Stomach (tissue), 8 donors: ENCODE results near the gene UBA1. TPM values are rescaled to one million over a fixed set of nuclear protein-coding genes. Genes with fewer than 3 reads are reported as not detected.

Source experiments
- polyA plus RNA-seq, 3 donors: library from polyadenylated mRNA; stranded (reverse); fragments of 200-250 nt; gene quantifications; one replicate each; pipeline ENCODE4 v1.2.3, GENCODE V29; 2013
- total RNA-seq, 5 donors: library from RNA; depleted of rRNA; stranded (reverse); fragments of >200 nt; gene quantifications; one replicate each; pipeline versions ENCODE4 v1.1.0 to v1.2.3, GENCODE V29; 2014 to 2016
- donor health status: healthy with polysubstance abuse.
- donor health status: Bipolar disorder and iron deficiency.
- donor health status: healthy.

UBA1 gene
- total and polyA plus RNA-seq, 8 donors, result 59.3 to 278 (median 86.9) TPM

Other genes with a start within 250 kb of the UBA1 start
- 10 to 100 TPM in 1 of 5 donors, 1 to 10 TPM in 3, not detected in 1; 1.3 to 15.1 (median 2.9) TPM for gene RGN, start 115.4 kb upstream of the UBA1 start, total RNA-seq
- gene RGN, start 115.4 kb upstream of the UBA1 start, polyA plus RNA-seq, result 10 to 100 TPM in 2 of 3 donors, 1 to 10 TPM in 1; 6.8 to 12.5 (median 11.0) TPM
- 100 to 1,000 TPM in 3 of 5 donors, 10 to 100 TPM in 2; 45.3 to 408 (median 196) TPM for gene NDUFB11, start 49.1 kb upstream of the UBA1 start, total RNA-seq
- 10 to 100 TPM; 86.0 to 97.7 (median 90.8) TPM for gene NDUFB11, start 49.1 kb upstream of the UBA1 start, polyA plus RNA-seq
- 10 to 100 TPM in 4 of 5 donors, 1 to 10 TPM in 1; 1.8 to 51.3 (median 26.8) TPM for gene RBM10, start 48.6 kb upstream of the UBA1 start, total RNA-seq
- 10 to 100 TPM; 21.2 to 28.4 (median 22.9) TPM for gene RBM10, start 48.6 kb upstream of the UBA1 start, polyA plus RNA-seq
- 100 to 1,000 TPM in 1 of 5 donors, 10 to 100 TPM in 4; 35.6 to 156 (median 57.8) TPM for gene CDK16, start 24.9 kb downstream of the UBA1 start, total RNA-seq
- gene CDK16, start 24.9 kb downstream of the UBA1 start, polyA plus RNA-seq, result 10 to 100 TPM; 31.2 to 50.9 (median 38.6) TPM
- 10 to 100 TPM in 4 of 5 donors, 1 to 10 TPM in 1; 6.4 to 52.3 (median 23.8) TPM for gene USP11, start 39.2 kb downstream of the UBA1 start, total RNA-seq
- gene USP11, start 39.2 kb downstream of the UBA1 start, polyA plus RNA-seq, result 10 to 100 TPM; 13.9 to 20.6 (median 14.4) TPM
- under 1 TPM in 1 of 5 donors, not detected in 4; 0.18 TPM for gene ZNF157, start 176.7 kb downstream of the UBA1 start, total RNA-seq
- under 1 TPM in 1 of 3 donors, not detected in 2; 0.15 TPM for gene ZNF157, start 176.7 kb downstream of the UBA1 start, polyA plus RNA-seq